ENCODE data around the gene PHC3. TPM values are rescaled to one million over a fixed set of nuclear protein-coding genes. Genes with fewer than 3 reads are reported as not detected.
"Not testable (repeated sequence)": the region's sequence is repeated elsewhere in the genome, so short reads cannot be mapped to it uniquely, and the experiment has no call there.

The PHC3 gene
- total RNA-seq, 1 experiment from 2014 or later = 22.2 TPM

- no peak for DNase-seq (ENCODE audit: low read depth in 1 of 2, low spot score in 2 of 2)
- Histone ChIP-seq H3K4me3 (no peak overlapping the region), H3K36me3 (no peaks in the 10 kb centered on the region), H3K27ac (no peak overlapping the region), H3K27me3 (replicated peaks) (no peaks in the 10 kb centered on the region), H3K4me1 (replicated peaks) (no peaks in the 10 kb centered on the region), H3K9me3 (replicated peaks) (no peaks in the 10 kb centered on the region)
Observed at GRCh38 chr3:170204509-170204908, 23.0 kb upstream of the PHC3 start.

GRCh38 chr3:170204023-170204472, 22.5 kb upstream of the PHC3 start:
- no peaks in the 10 kb centered on the region for H3K9me3 ChIP-seq (replicated peaks)
- no peak overlapping the region for H3K4me3 ChIP-seq
- no peaks in the 10 kb centered on the region for H3K36me3 ChIP-seq
- DNase-seq (ENCODE audit: low read depth in 1 of 2, low spot score in 2 of 2) = no peak
- no peaks in the 10 kb centered on the region for H3K27me3 ChIP-seq (replicated peaks)
- no peaks in the 10 kb centered on the region for H3K4me1 ChIP-seq (replicated peaks)
- H3K27ac ChIP-seq = no peak overlapping the region

GRCh38 chr3:170203457-170203856, 21.9 kb upstream of the PHC3 start:
- Histone ChIP-seq H3K36me3 (no peaks in the 10 kb centered on the region), H3K27me3 (replicated peaks) (no peaks in the 10 kb centered on the region), H3K27ac (no peak overlapping the region), H3K4me1 (replicated peaks) (no peaks in the 10 kb centered on the region), H3K9me3 (replicated peaks) (no peaks in the 10 kb centered on the region), H3K4me3 (no peak overlapping the region)
- DNase-seq (ENCODE audit: low read depth in 1 of 2, low spot score in 2 of 2) = no peak

- Histone ChIP-seq H3K27me3 (replicated peaks) (no peaks in the 10 kb centered on the region), H3K36me3 (no peaks in the 10 kb centered on the region), H3K4me1 (replicated peaks) (no peaks in the 10 kb centered on the region), H3K9me3 (replicated peaks) (no peaks in the 10 kb centered on the region), H3K27ac (no peak overlapping the region), H3K4me3 (no peak overlapping the region)
- no peak for DNase-seq (ENCODE audit: low read depth in 1 of 2, low spot score in 2 of 2)
Observed at GRCh38 chr3:170201527-170201926, 20.0 kb upstream of the PHC3 start.

GRCh38 chr3:170200987-170201386, 19.5 kb upstream of the PHC3 start:
- Histone ChIP-seq H3K9me3 (replicated peaks) (no peaks in the 10 kb centered on the region), H3K4me3 (no peak overlapping the region), H3K36me3 (no peaks in the 10 kb centered on the region), H3K4me1 (replicated peaks) (no peaks in the 10 kb centered on the region), H3K27ac (no peak overlapping the region), H3K27me3 (replicated peaks) (no peaks in the 10 kb centered on the region)
- DNase-seq (ENCODE audit: low read depth in 1 of 2, low spot score in 2 of 2) = no peak

GRCh38 chr3:170196833-170197232, 15.3 kb upstream of the PHC3 start:
- H3K4me3 ChIP-seq = no peak overlapping the region
- no peak overlapping the region for H3K27ac ChIP-seq
- H3K36me3 ChIP-seq = no peaks in the 10 kb centered on the region
- no peaks in the 10 kb centered on the region for H3K9me3 ChIP-seq (replicated peaks)
- no peaks in the 10 kb centered on the region for H3K27me3 ChIP-seq (replicated peaks)
- H3K4me1 ChIP-seq (replicated peaks) = no peaks in the 10 kb centered on the region
- no peak for DNase-seq (ENCODE audit: low read depth in 1 of 2, low spot score in 2 of 2)

GRCh38 chr3:170195759-170196158, 14.2 kb upstream of the PHC3 start:
- not testable (repeated sequence) for H3K36me3 ChIP-seq; H3K27ac ChIP-seq; DNase-seq (ENCODE audit: low read depth in 1 of 2, low spot score in 2 of 2); H3K4me3 ChIP-seq; H3K27me3 ChIP-seq (replicated peaks); H3K4me1 ChIP-seq (replicated peaks); H3K9me3 ChIP-seq (replicated peaks)

GRCh38 chr3:170189398-170190256, 8.1 kb upstream of the PHC3 start:
- Histone ChIP-seq H3K4me1 (replicated peaks) (no peaks in the 10 kb centered on the region), H3K27ac (no peak overlapping the region), H3K4me3 (no peak overlapping the region), H3K27me3 (replicated peaks) (no peaks in the 10 kb centered on the region), H3K9me3 (replicated peaks) (no peaks in the 10 kb centered on the region), H3K36me3 (no peaks in the 10 kb centered on the region)
- DNase-seq (ENCODE audit: low read depth in 1 of 2, low spot score in 2 of 2) = peak in 1 of 2 experiments; percentile 9

GRCh38 chr3:170180079-170180907, 1.2 kb downstream of the PHC3 start:
- peaks cover 43% of the 10 kb centered on the region for H3K36me3 ChIP-seq
- no peaks in the 10 kb centered on the region for H3K27me3 ChIP-seq (replicated peaks)
- H3K9me3 ChIP-seq (replicated peaks) = no peaks in the 10 kb centered on the region
- H3K4me3 ChIP-seq = peak overlapping the region; percentile 86
- peak overlapping the region; percentile 90 for H3K27ac ChIP-seq
- no peaks in the 10 kb centered on the region; the same call in 1 of the 2 replicates for H3K4me1 ChIP-seq (replicated peaks)
- DNase-seq (ENCODE audit: low read depth in 1 of 2, low spot score in 2 of 2) = peak in 1 of 2 experiments; percentile 46

GRCh38 chr3:170179432-170179831, 2.1 kb downstream of the PHC3 start:
- Histone ChIP-seq H3K4me3 (no peak overlapping the region), H3K27me3 (replicated peaks) (no peaks in the 10 kb centered on the region), H3K4me1 (replicated peaks) (no peaks in the 10 kb centered on the region; the same call in 1 of the 2 replicates), H3K36me3 (peaks cover 51% of the 10 kb centered on the region), H3K27ac (no peak overlapping the region), H3K9me3 (replicated peaks) (no peaks in the 10 kb centered on the region)
- DNase-seq (ENCODE audit: low read depth in 1 of 2, low spot score in 2 of 2) = no peak

GRCh38 chr3:170178651-170179050, 2.9 kb downstream of the PHC3 start:
- Histone ChIP-seq H3K4me3 (no peak overlapping the region), H3K36me3 (peaks cover 57% of the 10 kb centered on the region), H3K4me1 (replicated peaks) (no peaks in the 10 kb centered on the region; the same call in 1 of the 2 replicates)

GRCh38 chr3:170171563-170171962, 10.0 kb downstream of the PHC3 start:
- Histone ChIP-seq H3K9me3 (replicated peaks) (no peaks in the 10 kb centered on the region), H3K4me1 (replicated peaks) (no peaks in the 10 kb centered on the region), H3K36me3 (peaks cover 82% of the 10 kb centered on the region), H3K27ac (no peak overlapping the region), H3K4me3 (no peak overlapping the region), H3K27me3 (replicated peaks) (no peaks in the 10 kb centered on the region)
- DNase-seq (ENCODE audit: low read depth in 1 of 2, low spot score in 2 of 2) = no peak

More at GRCh38 chr3:170178651-170179050, 2.9 kb downstream of the PHC3 start:
- H3K27ac ChIP-seq = no peak overlapping the region
- no peaks in the 10 kb centered on the region for H3K27me3 ChIP-seq (replicated peaks)
- DNase-seq (ENCODE audit: low read depth in 1 of 2, low spot score in 2 of 2) = no peak
- no peaks in the 10 kb centered on the region for H3K9me3 ChIP-seq (replicated peaks)

GRCh38 chr3:170164717-170165116, 16.8 kb downstream of the PHC3 start:
- peaks cover 57% of the 10 kb centered on the region for H3K36me3 ChIP-seq
- no peaks in the 10 kb centered on the region for H3K4me1 ChIP-seq (replicated peaks)
- H3K4me3 ChIP-seq = no peak overlapping the region

More at GRCh38 chr3:170164717-170165116, 16.8 kb downstream of the PHC3 start:
- H3K27me3 ChIP-seq (replicated peaks) = no peaks in the 10 kb centered on the region
- H3K9me3 ChIP-seq (replicated peaks) = no peaks in the 10 kb centered on the region
- no peak for DNase-seq (ENCODE audit: low read depth in 1 of 2, low spot score in 2 of 2)
- H3K27ac ChIP-seq = no peak overlapping the region

All from SJSA1 (cell line).